Measurements from ENCODE around the gene COL18A1. TPM values are rescaled to one million over a fixed set of nuclear protein-coding genes. Genes with fewer than 3 reads are reported as not detected.
A peak's percentile ranks its signal among the peaks of the same experiment; 100 is the strongest.
"Not testable (repeated sequence)": the region's sequence is repeated elsewhere in the genome, so short reads cannot be mapped to it uniquely, and the experiment has no call there.

Gene COL18A1
- total RNA-seq, 4 donors from 2014 or later, result 18.6 to 85.0 (median 33.0) TPM

DNA sequence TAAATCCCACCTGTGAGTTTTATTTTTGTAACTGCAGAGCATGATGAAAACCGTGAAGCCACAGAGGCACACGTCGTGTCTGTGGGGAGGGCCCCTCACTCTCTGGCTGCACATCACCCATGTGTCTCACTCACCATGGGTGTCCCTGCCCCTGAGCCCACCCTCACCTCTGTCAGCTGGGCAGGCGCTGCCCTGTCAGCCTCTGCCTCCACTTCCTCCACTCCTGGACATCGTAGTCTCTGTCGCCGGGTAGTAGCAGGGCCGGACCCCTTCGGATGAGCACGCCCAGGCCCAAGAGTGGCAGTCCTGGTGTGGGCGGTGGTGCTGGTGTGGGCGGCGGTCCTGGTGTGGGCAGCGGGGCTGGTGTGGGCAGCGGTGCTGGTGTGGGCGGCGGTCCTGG lies 37.3 kb downstream of the COL18A1 start:
- no peak overlapping the region for H3K4me3 ChIP-seq
- no peaks in the 10 kb centered on the region for H3K36me3 ChIP-seq
- no peaks in the 10 kb centered on the region for H3K27me3 ChIP-seq
- no peak for TF ChIP-seq POLR2A (IDR thresholded peaks at IDR 0.05)
- TF ChIP-seq, protein P1, sequence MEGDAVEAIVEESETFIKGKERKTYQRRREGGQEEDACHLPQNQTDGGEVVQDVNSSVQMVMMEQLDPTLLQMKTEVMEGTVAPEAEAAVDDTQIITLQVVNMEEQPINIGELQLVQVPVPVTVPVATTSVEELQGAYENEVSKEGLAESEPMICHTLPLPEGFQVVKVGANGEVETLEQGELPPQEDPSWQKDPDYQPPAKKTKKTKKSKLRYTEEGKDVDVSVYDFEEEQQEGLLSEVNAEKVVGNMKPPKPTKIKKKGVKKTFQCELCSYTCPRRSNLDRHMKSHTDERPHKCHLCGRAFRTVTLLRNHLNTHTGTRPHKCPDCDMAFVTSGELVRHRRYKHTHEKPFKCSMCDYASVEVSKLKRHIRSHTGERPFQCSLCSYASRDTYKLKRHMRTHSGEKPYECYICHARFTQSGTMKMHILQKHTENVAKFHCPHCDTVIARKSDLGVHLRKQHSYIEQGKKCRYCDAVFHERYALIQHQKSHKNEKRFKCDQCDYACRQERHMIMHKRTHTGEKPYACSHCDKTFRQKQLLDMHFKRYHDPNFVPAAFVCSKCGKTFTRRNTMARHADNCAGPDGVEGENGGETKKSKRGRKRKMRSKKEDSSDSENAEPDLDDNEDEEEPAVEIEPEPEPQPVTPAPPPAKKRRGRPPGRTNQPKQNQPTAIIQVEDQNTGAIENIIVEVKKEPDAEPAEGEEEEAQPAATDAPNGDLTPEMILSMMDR (IDR thresholded peaks at IDR 0.05), result no peak
- no peak overlapping the region for H3K27ac ChIP-seq
- H3K4me1 ChIP-seq, result peaks cover 0 to 14% (median 4%) of the 10 kb centered on the region in 4 donors
- no peaks in the 10 kb centered on the region for H3K9me3 ChIP-seq
- no peak for DNase-seq

DNA sequence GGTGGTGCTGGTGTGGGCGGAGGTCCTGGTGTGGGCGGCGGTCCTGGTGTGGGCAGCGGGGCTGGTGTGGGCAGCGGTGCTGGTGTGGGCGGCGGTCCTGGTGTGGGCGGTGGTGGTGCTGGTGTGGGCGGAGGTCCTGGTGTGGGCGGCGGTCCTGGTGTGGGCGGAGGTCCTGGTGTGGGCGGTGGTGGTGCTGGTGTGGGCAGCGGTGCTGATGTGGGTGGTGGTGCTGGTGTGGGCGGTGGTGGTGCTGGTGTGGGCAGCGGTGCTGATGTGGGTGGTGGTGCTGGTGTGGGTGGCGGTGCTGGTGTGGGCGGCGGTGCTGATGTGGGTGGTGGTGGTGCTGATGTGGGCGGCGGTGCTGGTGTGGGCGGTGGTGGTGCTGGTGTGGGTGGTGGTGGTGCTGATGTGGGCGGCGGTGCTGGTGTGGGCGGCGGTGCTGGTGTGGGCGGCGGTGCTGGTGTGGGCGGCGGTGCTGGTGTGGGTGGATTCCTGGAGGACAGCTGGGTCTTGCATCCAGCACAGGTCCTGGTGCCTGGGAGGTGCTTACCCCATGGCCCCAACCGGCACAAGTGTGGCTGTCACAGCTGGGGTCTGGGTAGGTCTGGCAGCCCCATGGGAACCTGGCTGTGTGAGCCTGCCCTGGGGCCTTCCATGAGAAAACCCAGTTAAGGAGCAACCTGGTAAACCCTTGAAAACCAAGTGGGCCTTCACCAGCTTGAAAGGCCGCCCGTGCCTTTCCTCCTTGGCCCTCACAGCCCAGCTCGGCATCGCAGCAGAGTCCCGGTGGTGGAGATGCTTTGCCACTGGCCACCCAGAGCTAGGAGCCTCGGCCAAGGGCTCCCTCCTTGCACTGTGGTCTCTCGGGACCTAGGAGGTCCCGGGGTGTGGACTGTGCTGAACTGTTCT lies 38.0 kb downstream of the COL18A1 start:
- peaks cover 0 to 14% (median 4%) of the 10 kb centered on the region in 4 donors for H3K4me1 ChIP-seq
- not testable (repeated sequence) for H3K36me3 ChIP-seq, H3K27ac ChIP-seq, H3K27me3 ChIP-seq, H3K4me3 ChIP-seq, DNase-seq, H3K9me3 ChIP-seq

DNA sequence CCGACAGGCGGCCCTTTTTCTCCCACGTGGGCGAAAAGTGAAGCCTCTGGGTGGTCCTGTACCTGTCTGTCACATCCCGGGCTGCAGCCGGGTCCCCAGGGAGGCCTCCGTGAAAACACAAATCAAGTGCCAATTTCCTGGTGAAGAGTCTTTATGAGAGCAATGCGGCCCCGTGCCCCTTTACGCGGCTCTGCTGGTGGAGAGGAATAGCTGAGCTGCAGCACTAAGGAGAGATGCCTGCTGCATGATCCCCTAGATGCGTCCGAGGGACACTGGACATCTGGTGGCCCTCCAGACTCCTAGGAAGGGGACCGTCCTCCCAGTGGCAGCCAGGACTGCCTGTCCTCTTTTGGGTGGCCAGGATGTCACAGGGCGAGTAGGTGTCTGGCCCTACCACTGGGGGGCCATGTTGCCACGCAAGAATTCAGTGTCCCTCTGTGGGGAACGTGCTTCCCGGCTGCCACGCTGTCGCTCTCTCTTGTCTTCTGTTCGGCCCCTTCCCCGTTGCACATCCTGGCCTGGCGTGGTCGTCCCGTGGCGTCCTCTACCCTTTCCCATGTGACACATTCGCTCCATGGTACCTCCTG lies 38.7 kb downstream of the COL18A1 start:
- Histone ChIP-seq H3K4me1 (peaks cover 0 to 9% (median 4%) of the 10 kb centered on the region in 4 donors), H3K4me3 (no peak overlapping the region), H3K27me3 (no peaks in the 10 kb centered on the region), H3K36me3 (no peaks in the 10 kb centered on the region), H3K9me3 (no peaks in the 10 kb centered on the region), H3K27ac (no peak overlapping the region)
- no peak for DNase-seq
- TF ChIP-seq POLR2A (IDR thresholded peaks at IDR 0.05), result no peak
- TF ChIP-seq, protein P1 (IDR thresholded peaks at IDR 0.05), result no peak

DNA sequence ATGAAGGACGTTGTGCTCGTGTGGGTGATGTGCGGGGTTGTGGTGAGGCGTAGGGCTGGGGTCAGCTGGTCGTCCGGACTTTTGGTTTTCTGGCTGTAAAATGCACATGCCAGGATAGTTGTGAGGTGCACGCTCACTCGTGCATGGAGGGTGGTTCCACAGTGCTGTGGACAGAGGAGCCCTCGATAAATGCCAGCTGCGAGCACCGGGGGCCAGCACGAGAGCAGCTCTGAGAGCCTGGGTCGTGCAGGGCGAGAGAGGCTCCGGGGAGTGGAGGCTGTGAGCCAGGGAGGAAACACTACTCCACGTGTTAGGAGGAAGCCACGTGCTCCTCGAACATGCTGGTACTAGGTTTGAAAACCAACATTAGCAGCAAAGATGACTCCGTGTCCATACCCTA lies 39.4 kb downstream of the COL18A1 start:
- DNase-seq, result no peak
- Histone ChIP-seq H3K4me3 (no peak overlapping the region), H3K4me1 (peaks cover 0 to 4% (median 1%) of the 10 kb centered on the region in 4 donors), H3K9me3 (no peaks in the 10 kb centered on the region), H3K27ac (no peak overlapping the region), H3K36me3 (no peaks in the 10 kb centered on the region), H3K27me3 (no peaks in the 10 kb centered on the region)
- TF ChIP-seq, protein P1 (IDR thresholded peaks at IDR 0.05), result no peak
- no peak for TF ChIP-seq POLR2A (IDR thresholded peaks at IDR 0.05)

DNA sequence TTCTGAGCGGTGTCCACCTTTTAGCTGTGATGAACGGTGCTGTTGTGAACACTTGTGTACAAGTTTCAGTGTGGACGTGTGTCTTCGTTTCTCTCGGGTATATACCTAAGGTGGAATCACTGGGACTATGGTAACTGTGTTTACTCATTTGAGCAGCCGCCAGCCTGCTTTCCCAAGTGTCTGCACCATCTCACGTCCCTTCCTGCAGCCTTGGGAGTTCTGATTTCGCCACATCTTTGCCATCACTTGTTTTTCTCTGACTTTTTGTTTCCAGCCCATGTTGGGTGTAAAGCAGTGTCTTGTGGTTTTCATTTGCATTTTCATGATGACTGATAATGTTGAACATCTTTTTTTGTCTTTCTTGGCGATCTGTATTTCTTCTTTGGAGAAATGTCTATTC lies 40.4 kb downstream of the COL18A1 start:
- Histone ChIP-seq H3K9me3 (no peaks in the 10 kb centered on the region), H3K36me3 (no peaks in the 10 kb centered on the region), H3K4me1 (no peaks in the 10 kb centered on the region), H3K4me3 (no peak overlapping the region), H3K27ac (no peak overlapping the region), H3K27me3 (no peaks in the 10 kb centered on the region)
- TF ChIP-seq, protein P1 (IDR thresholded peaks at IDR 0.05), result no peak
- TF ChIP-seq POLR2A (IDR thresholded peaks at IDR 0.05), result no peak
- no peak for DNase-seq

DNA sequence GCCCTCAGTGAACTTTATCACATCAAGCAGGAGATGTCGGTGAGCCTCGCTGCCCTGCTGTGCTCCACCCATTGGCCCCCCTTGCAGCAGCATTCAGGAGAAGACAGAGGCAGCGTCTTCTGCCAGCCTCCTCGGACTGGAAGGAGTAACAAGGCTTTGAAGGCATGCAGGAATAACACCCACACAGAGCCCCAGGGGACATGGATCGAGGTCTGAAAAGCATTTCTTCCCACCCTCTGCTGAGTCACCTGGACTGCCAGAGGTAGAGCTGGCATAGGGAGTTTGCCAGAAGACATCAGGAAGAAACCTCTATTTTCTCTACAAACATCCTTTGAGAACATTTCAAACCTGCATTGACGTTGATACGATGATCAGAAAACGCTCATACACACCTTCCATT lies 42.9 kb downstream of the COL18A1 start:
- H3K36me3 ChIP-seq, result no peaks in the 10 kb centered on the region
- H3K4me1 ChIP-seq, result no peaks in the 10 kb centered on the region
- peak overlapping the region in 1 of 4 donors; percentile 6 for H3K4me3 ChIP-seq
- no peak for DNase-seq
- no peak overlapping the region for H3K27ac ChIP-seq
- H3K9me3 ChIP-seq, result no peaks in the 10 kb centered on the region
- TF ChIP-seq, protein P1 (IDR thresholded peaks at IDR 0.05), result no peak
- TF ChIP-seq POLR2A (IDR thresholded peaks at IDR 0.05), result no peak
- no peaks in the 10 kb centered on the region for H3K27me3 ChIP-seq
